OCI-LY1 (cell line): ENCODE results near the gene TCEA3.

Experiments used
- CTCF ChIP-seq: fragments of 200-600 bp; sonication (generic), shearing (Covaris generic); IDR thresholded peaks from 2 replicates; pipeline ENCODE4 v1.5.1; 2017; ENCODE audit warnings: mild to moderate bottlenecking, antibody characterized with exemption, low read length, moderate library complexity, mixed read lengths
- EZH2 ChIP-seq: fragments of 200-600 bp; sonication (generic), shearing (Covaris generic); IDR thresholded peaks from 2 replicates; pipeline ENCODE4 v1.8.0; 2017; ENCODE audit warnings: borderline replicate concordance, mixed run types, mild to moderate bottlenecking, antibody characterized with exemption, low read length, moderate library complexity, mixed read lengths

- no peak for TF ChIP-seq CTCF
- no peak for TF ChIP-seq EZH2
These were observed 9.8 kb upstream of the TCEA3 start for GRCh38 chr1:23434260-23434775.
